ENCODE data around the gene EFCAB6. TPM values are rescaled to one million over a fixed set of nuclear protein-coding genes. Genes with fewer than 3 reads are reported as not detected.

The EFCAB6 gene
- polyA plus RNA-seq, 3 donors, result not detected

GRCh38 chr22:43544289-43544673 lies 267.8 kb downstream of the EFCAB6 start:
- no peak for TF ChIP-seq CTCF (IDR thresholded peaks at IDR 0.05)

DNA sequence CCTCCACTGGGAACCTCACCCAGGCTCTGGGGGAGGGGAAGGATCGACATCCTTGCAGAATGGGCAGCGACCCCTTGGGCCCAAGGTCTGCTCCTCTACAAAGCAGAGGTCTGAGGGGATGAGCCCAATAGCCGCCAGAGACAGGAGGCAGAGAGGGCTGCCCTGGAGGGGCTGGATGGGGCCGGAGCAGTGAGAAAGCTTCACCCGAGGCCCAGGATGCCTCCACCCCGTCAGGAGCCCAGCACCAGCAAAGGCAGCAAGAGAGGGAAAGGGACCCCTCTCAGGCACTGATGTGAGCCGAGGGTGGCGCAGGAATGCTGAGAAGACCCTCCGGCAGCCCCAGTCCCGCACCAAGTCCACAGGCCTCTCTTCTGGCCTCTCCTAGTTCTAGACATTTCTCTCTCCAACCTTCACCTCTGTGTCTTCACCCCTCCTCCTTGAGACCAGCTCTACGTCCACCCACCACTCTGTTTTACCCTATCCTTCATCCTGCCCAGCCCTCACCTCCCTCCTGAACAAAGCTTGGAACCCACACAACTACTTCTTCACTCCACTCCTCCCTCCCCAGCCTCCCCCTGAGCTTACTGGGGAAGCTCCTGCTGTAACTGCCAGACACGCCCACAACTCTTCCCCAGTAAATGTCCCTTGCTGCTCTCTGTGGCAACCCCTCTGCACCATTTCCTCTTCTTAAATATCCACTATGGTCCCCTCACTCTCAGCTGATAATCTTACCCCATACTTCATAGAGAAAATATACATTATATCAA lies 268.4 kb downstream of the EFCAB6 start:
- Mint-ChIP-seq H3K27ac (no peak overlapping the region), H3K4me1 (no peaks in the 10 kb centered on the region), H3K9me3 (no peaks in the 10 kb centered on the region), H3K27me3 (ENCODE audit: low read depth in 3 of 3) (peaks cover 4 to 10% (median 4%) of the 10 kb centered on the region in 3 donors), H3K36me3 (no peaks in the 10 kb centered on the region), H3K4me3 (no peak overlapping the region)
- Histone ChIP-seq H3K36me3 (replicated peaks in 1 of 2; ENCODE audit: control insufficient read depth in 1 of 2, insufficient read depth in 2 of 2, low read length in 2 of 2) (no peaks in the 10 kb centered on the region), H3K79me2 (ENCODE audit: insufficient read depth, low read length) (no peaks in the 10 kb centered on the region), H3K4me1 (ENCODE audit: control insufficient read depth in 1 of 2, insufficient read depth in 2 of 2, low read length in 2 of 2) (no peaks in the 10 kb centered on the region), H3K27me3 (ENCODE audit: control insufficient read depth in 2 of 2, insufficient read depth in 2 of 2, low read length in 2 of 2) (no peaks in the 10 kb centered on the region), H3K27ac (ENCODE audit: low read depth in 1 of 2, low read length in 2 of 2) (no peak overlapping the region), H4K20me1 (ENCODE audit: insufficient read depth, low read length) (no peaks in the 10 kb centered on the region), H3K4me2 (replicated peaks; ENCODE audit: extremely low read depth, low read length, poor library complexity, severe bottlenecking) (no peak overlapping the region), H3K9me3 (replicated peaks in 1 of 2; ENCODE audit: control insufficient read depth in 1 of 2, insufficient read depth in 1 of 2, low read length in 2 of 2) (no peaks in the 10 kb centered on the region), H3K4me3 (replicated peaks in 1 of 3; ENCODE audit: low read depth in 2 of 3, low read length in 3 of 3) (no peak overlapping the region), H3K9ac (ENCODE audit: insufficient read depth, low read length, poor library complexity, severe bottlenecking) (no peak overlapping the region), H2AFZ (ENCODE audit: insufficient read depth, low read depth, low read length, poor library complexity, severe bottlenecking) (no peak overlapping the region)
- no peak for DNase-seq
- TF ChIP-seq CTCF (IDR thresholded peaks at IDR 0.05), result no peak
- intact Hi-C loops (cut with micrococcal nuclease), result no loop called here
- WGBS (ENCODE audit: insufficient coverage), result 89% methylated on average over 6 of the region's 12 CpGs

More at GRCh38 chr22:43544289-43544673, 267.8 kb downstream of the EFCAB6 start:
- Mint-ChIP-seq H3K9me3 (no peaks in the 10 kb centered on the region), H3K4me3 (no peak overlapping the region), H3K27me3 (ENCODE audit: low read depth in 3 of 3) (peaks cover 1 to 10% (median 4%) of the 10 kb centered on the region in 3 donors), H3K4me1 (no peaks in the 10 kb centered on the region), H3K36me3 (no peaks in the 10 kb centered on the region), H3K27ac (no peak overlapping the region)
- WGBS (ENCODE audit: insufficient coverage), result 100% methylated on average over 1 of the region's 4 CpGs
- Histone ChIP-seq H3K27ac (ENCODE audit: low read depth in 1 of 2, low read length in 2 of 2) (no peak overlapping the region), H3K36me3 (replicated peaks in 1 of 2; ENCODE audit: control insufficient read depth in 1 of 2, insufficient read depth in 2 of 2, low read length in 2 of 2) (no peaks in the 10 kb centered on the region), H3K9me3 (replicated peaks in 1 of 2; ENCODE audit: control insufficient read depth in 1 of 2, insufficient read depth in 1 of 2, low read length in 2 of 2) (no peaks in the 10 kb centered on the region), H4K20me1 (ENCODE audit: insufficient read depth, low read length) (no peaks in the 10 kb centered on the region), H3K4me3 (replicated peaks in 1 of 3; ENCODE audit: low read depth in 2 of 3, low read length in 3 of 3) (no peak overlapping the region), H3K4me2 (replicated peaks; ENCODE audit: extremely low read depth, low read length, poor library complexity, severe bottlenecking) (no peak overlapping the region), H3K9ac (ENCODE audit: insufficient read depth, low read length, poor library complexity, severe bottlenecking) (no peak overlapping the region), H2AFZ (ENCODE audit: insufficient read depth, low read depth, low read length, poor library complexity, severe bottlenecking) (no peak overlapping the region), H3K4me1 (ENCODE audit: control insufficient read depth in 1 of 2, insufficient read depth in 2 of 2, low read length in 2 of 2) (no peaks in the 10 kb centered on the region), H3K27me3 (ENCODE audit: control insufficient read depth in 2 of 2, insufficient read depth in 2 of 2, low read length in 2 of 2) (no peaks in the 10 kb centered on the region), H3K79me2 (ENCODE audit: insufficient read depth, low read length) (no peaks in the 10 kb centered on the region)
- intact Hi-C loops (cut with micrococcal nuclease), result no loop called here
- DNase-seq, result no peak

All from CD14-positive monocyte (primary cell).